Measurements from ENCODE around the gene FNDC7. TPM values are rescaled to one million over a fixed set of nuclear protein-coding genes. Genes with fewer than 3 reads are reported as not detected.
"Not testable (repeated sequence)": the region's sequence is repeated elsewhere in the genome, so short reads cannot be mapped to it uniquely, and the experiment has no call there.

FNDC7 gene, protein sequence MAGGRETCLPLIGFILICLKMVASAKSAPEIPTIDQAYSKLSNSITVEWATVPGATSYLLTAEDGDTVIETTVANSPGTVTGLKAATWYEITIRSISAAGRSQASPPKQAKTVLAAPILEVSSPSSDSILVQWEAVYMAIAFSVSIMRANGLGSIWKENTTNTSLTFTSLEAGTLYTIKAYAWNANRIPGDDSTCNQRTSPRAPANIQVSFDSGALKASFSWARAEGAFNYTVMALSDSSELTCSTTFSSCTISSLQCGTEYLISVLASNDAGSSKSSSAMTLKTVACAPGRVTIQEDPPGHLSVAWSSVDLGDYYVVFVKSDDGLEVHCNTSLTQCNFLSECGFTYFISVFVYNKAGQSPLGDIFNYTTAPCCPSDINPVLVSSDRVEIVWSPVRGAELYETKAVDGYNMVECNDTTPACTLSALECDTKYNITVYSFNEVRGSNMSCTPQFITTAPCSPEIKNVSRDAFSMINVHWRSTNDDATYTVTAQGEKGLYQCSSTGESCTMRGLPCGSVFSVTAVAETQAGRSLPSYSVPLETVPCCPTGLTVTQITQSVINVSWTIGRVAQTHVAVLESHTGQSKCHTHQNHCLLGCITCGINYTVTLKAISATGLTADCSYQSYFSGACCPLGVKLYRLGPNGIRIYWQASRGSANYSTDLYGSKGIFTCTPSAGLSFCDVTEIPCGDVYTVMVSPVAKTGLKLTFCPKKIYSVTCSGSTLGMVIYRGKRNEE
- total RNA-seq (2014; rRNA removed; shearing (Covaris generic)): not detected in 2 replicates

DNA sequence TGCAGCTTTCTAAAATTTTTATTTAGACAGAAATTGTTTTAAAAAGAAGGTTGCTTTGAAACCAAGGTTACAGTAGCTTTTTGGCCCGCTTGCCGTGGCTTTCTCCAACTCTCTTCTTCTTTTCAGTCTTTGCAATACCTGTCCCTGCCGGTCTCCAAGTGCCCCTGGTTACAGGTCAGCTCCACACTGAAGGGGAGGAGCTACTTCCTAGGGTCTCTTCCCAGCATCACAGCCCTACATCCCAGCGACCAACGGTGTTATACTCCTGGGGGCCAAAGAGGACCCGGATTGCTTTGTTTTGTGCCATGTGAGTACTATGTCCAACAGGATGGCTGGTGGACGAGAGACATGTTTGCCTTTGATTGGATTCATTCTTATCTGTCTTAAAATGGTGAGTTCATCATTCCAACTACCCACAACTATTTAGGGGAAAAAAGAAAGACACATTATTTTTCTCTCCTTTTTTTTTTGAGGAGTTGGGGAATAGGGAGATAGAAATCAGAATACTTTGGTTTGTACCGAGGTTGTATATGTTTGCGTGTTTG lies at the start of gene FNDC7:
Gene FNDC7 (plus strand): TSS at position 303 of the 545 bp plus-strand sequence. CDS start 26 bp downstream, at position 329.
- in situ Hi-C loops (cut with HindIII; ENCODE audit: low sequenced_read_pairs): no loop called here
- DNase-seq (ENCODE audit: low spot score): no peak

DNA sequence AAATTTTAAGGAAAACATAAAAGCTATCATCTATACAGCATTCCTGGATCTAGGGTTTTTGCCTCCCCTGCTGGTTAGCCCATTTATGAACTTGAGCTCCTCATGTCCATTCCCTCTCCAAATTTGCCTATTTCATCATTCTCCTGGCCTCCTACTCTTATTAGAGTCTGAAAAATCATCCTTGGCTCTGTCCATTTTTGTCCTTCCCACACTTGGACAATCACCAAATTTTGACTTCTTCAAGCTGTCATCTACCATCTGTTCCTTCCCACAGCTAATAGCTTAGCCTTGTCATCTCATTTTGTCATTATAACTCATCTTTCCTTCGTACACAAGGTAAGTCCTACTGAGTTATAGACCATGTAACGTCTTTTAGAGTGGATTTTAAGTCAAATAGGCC lies 49.6 kb upstream of the FNDC7 start:
- in situ Hi-C loops (cut with HindIII; ENCODE audit: low sequenced_read_pairs): no loop called here
- peak; percentile 99 for DNase-seq (ENCODE audit: low spot score)

DNA sequence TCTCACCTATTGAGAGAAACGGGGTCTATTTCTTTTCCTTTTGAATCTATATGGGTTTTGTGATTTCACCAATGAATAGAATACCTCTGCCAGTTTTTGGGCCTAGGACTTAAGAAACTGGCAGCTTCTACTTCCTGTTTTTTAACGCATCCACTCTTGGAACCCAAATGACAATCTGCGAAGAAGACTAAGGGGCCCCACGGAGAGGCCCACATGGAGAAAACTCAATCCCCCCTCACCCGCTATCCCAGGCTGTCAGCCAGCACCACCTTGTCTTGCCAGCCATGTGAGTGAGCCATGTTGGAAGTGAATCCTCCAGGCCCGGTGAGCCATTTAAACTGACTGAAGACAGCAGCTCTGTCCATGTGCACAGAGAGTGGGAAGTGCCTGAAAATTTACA lies 48.2 kb upstream of the FNDC7 start:
- peak; percentile 71 for DNase-seq (ENCODE audit: low spot score)
- in situ Hi-C loops (cut with HindIII; ENCODE audit: low sequenced_read_pairs): no loop called here

DNA sequence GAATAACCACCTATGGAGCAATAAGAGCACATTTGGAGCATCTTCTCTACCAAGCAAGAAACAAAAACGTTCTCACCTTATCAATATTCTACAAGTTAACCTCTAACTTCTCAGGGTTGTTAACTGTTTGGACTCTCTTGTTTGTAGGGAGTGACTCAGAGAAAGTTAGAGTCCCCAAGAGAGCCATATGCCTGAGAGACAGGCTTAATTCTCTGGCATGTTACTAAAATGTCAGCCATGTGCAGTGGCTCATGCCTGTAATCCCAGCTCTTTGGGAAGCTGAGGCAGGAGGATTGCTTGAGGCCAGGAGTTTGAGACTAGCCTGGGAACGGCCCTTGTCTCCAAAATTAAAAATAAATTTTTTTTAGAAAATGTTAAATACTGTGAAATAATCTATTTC lies 47.6 kb upstream of the FNDC7 start:
- in situ Hi-C loops (cut with HindIII; ENCODE audit: low sequenced_read_pairs): no loop called here
- DNase-seq (ENCODE audit: low spot score): no peak

DNA sequence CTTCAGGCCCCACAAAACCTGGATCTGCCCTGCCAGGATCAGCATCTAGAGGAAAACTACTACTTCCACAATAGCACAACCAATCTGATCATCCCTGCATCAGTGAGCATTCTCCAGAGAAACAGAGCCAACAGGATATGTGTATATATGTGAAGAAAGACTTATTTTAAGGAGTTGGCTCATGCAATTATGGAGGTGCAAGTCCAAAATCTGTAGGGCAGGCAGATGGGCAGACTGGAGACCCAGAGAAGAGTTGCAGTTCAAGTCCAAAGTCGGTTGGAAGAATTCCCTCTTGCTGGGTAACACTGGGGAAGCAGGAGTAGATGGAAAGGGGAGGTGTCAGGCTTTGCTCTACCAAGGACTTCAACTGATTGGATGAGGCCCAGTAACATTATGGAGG lies 46.9 kb upstream of the FNDC7 start:
- no peak for DNase-seq (ENCODE audit: low spot score)
- in situ Hi-C loops (cut with HindIII; ENCODE audit: low sequenced_read_pairs): no loop called here

DNA sequence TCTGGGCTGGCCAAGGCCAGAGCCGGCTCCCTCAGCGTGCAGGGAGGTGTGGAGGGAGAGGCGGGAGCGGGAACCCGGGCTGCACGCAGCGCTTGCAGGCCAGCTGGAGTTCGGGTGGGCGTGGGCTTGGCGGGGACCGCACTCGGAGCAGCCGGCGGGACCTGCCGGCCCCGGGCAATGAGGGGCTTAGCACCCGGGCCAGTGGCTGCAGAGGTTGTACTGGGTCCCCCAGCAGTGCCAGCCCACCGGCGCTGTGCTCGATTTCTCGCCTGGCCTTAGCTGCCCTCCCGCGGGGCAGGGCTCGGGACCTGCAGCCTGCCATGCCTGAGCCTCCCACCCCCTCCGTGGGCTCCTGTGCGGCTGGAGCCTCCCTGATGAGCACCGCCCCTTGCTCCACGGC lies 45.3 kb upstream of the FNDC7 start:
- in situ Hi-C loops (cut with HindIII; ENCODE audit: low sequenced_read_pairs); DNase-seq (ENCODE audit: low spot score): not testable (repeated sequence)

DNA sequence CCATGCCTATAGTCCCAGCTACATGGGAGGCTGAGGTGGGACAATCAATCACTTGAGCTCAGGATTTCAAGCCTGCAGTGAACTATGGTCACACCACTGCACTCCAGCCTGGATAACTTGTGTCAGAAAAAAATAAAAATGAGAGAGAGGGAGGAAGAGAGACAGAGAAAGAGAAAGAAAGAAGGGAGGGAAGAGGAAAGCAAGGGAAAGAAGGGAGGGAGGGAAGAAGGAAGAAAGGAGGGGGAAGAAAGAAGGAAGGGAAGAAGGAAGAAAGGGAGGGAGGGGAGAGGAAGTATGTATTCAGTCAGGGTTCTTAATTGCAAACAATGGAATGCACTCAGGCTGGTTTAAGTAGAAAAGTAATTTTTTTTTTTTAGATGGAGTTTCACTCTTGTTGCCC lies 43.9 kb upstream of the FNDC7 start:
- no peak for DNase-seq (ENCODE audit: low spot score)
- in situ Hi-C loops (cut with HindIII; ENCODE audit: low sequenced_read_pairs): no loop called here

DNA sequence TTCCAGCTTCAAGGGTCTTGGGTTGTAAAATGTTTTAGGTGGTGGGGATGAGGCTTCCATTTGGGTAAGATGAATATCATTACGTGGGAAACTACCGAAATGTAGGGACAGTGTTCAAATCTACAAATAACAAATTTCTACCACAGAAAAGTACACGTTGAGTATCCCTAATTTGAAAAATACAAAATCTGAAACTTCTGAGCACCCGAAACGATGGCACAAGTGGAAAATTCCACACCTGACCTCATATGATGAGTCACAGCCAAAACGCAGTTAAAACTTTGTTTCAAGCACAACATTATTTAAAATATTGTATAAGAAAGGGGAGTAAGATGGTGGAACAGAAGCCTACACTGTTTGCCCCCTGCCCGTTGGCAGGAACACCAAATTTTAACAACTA lies 43.0 kb upstream of the FNDC7 start:
- DNase-seq (ENCODE audit: low spot score): no peak
- in situ Hi-C loops (cut with HindIII; ENCODE audit: low sequenced_read_pairs): no loop called here

DNA sequence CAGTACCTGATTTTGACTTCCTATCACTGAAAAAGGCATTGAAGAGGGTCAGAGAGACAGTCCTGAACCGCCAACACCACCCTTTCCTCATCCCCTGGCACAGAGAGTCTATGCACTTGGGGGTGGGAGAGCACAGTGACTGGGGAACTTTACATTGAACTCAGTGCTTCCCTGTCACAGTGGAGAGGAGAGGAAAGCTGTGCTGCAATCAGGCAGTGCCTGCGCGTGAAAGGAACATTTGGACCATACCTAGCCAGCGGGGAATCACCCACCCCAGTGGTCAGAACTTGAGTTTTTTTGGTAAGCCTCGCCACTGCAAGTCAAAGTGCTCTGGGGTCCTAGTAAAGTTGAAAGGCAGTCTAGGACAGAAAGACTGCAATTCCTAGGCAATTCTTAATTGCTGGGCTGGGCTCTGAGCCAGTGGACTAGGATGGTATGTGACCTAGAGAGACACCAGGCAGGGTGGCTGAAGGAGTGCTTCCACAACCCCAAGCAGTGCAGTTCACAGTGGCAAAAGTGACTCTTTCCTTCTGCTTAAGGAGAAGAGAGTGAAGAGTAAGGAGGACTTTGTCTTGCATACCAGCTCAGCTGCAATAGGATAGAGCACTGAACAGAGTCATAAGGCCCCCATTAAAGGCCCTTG lies 42.5 kb upstream of the FNDC7 start:
- in situ Hi-C loops (cut with HindIII; ENCODE audit: low sequenced_read_pairs): no loop called here

DNA sequence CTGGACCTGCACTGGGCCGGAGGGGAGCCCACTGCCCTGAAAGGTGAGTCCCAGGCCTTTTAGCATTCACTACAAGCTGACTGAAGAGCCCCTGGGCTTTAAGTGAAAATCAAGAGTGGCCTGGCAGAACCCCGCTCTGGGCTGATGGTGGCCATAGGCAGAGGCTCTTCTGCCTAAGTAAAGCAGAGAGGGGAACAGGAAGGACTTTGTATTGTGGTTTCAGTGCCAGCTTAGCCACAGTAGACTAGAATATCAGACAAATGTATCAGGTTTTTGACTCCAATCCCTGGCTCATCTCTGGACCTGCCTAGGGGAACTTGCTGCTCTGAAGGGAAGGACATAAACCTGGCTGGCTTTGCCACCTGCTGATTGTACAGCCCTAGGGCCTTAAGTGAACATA lies 41.6 kb upstream of the FNDC7 start:
- in situ Hi-C loops (cut with HindIII; ENCODE audit: low sequenced_read_pairs): no loop called here
- DNase-seq (ENCODE audit: low spot score): no peak

More for the DNA sequence above, 42.5 kb upstream of the FNDC7 start:
- no peak for DNase-seq (ENCODE audit: low spot score)

DNA sequence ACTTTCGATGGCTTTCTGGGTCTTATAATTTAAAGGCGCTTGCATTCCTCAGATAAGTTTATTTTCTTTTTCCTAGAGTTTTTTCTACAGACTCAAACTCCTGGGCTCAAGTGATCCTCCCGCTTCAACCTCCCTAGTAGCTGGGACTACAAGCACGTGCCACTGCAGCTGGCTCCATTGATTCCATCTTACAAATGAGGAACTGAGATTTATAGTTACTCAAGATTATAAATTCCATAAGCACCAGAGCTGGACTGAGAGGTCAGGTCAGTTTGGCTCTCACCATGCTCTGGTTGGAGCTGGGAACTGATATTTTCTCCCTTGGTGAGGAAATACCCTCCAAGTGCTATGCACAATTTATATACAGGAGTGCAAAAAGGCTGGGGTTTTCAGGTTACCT lies 34.0 kb upstream of the FNDC7 start:
- in situ Hi-C loops (cut with HindIII; ENCODE audit: low sequenced_read_pairs): no loop called here
- no peak for DNase-seq (ENCODE audit: low spot score)

DNA sequence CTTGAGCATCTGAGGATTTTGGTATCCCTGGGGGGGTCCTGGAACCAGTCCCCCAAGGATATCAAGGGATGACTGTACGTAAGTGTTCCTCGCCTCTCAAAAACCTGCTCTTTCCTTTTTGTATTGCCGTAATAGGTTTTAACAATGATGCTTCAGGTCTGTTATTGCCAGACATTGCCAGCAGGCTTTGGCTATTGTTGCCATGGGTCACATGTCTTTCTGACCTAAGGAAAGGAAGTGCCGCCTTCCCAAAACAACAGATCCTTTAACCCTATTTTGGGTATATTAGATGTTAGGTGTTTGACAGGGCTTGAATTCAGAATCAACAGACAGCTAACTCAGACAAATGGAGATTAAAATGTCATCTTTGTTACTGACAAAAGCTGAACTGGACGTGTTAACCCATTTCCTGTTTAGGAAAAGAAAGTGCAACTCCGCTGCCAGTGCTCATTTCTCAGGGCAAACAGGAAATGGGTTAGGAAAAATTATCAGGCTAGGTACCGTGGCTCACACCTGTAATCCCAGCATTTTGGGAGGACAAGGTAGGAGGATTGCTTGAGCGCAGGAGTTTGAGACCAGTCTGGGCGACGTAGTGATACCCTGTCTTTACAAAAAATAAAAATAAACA lies 33.0 kb upstream of the FNDC7 start:
- no peak for DNase-seq (ENCODE audit: low spot score)
- in situ Hi-C loops (cut with HindIII; ENCODE audit: low sequenced_read_pairs): no loop called here

DNA sequence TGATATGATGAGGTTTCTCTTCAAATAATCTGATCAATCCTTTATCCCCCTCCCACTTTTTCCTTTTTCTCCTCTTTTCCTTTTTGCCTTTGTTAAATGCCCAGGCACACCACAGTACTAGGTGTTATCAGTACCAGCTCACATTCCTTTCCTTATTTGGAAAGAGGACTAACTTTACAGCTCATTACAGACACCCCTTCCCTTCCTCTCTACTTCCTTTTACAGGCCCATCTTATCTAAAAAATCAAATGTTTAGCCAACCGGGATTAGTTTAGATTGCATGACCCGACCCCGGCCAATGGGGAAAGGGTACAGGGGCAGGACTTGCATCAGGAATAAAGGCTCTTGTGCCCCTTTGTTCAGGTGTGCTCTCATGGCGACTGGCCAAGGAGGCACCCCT lies 31.0 kb upstream of the FNDC7 start:
- DNase-seq (ENCODE audit: low spot score); in situ Hi-C loops (cut with HindIII; ENCODE audit: low sequenced_read_pairs): not testable (repeated sequence)

DNA sequence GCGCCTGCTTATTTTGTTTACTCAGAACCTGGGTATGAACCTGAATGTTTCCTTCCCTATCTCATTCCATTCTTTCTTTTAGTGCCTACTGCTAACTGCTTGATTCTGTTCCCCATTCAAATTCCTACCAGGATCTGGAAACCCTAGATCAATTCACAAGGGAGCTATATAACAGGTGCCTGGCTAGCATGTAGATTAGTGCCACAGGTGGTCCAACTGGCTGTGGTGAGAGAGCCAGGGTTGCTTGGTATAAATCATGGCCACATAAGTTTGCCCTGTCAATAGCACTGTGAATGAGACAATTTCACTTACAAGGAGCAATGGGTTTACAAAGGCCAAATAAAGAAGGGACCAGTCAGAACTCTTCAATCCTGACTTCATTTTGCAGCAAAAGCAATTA lies 27.2 kb upstream of the FNDC7 start:
- in situ Hi-C loops (cut with HindIII; ENCODE audit: low sequenced_read_pairs): no loop called here
- DNase-seq (ENCODE audit: low spot score): no peak

DNA sequence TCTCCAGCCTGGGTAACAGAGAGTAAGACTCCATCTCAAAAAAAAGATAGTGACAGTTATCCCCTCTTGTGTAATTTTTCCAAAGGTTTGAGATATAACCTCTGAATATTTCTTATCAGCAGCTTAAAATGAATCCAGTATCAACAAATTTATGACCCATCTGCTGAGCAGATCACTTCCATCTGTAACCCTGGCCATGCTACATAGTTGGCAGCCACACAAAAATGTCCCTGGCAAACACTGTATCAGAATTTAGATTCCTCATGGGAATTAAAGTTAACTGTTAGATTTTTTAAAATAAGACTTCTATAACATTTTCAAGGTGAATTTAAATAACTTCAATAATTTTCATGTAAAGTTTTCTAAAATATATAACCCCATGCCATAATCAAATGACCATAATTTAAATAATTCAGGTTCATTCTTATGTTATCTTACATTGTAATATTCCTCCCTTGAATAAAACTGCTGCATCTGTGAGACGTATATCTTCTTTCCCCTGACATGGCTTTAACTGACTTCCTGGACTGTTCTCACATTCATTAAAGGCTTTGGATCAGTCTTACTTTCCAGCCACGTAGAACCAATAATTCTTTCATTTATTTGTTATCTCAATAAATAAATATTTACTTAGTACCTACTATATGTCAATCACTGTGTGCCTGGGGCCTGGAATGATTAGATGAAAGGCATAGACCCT lies 25.9 kb upstream of the FNDC7 start:
- in situ Hi-C loops (cut with HindIII; ENCODE audit: low sequenced_read_pairs): no loop called here
- peak; percentile 79 for DNase-seq (ENCODE audit: low spot score)

DNA sequence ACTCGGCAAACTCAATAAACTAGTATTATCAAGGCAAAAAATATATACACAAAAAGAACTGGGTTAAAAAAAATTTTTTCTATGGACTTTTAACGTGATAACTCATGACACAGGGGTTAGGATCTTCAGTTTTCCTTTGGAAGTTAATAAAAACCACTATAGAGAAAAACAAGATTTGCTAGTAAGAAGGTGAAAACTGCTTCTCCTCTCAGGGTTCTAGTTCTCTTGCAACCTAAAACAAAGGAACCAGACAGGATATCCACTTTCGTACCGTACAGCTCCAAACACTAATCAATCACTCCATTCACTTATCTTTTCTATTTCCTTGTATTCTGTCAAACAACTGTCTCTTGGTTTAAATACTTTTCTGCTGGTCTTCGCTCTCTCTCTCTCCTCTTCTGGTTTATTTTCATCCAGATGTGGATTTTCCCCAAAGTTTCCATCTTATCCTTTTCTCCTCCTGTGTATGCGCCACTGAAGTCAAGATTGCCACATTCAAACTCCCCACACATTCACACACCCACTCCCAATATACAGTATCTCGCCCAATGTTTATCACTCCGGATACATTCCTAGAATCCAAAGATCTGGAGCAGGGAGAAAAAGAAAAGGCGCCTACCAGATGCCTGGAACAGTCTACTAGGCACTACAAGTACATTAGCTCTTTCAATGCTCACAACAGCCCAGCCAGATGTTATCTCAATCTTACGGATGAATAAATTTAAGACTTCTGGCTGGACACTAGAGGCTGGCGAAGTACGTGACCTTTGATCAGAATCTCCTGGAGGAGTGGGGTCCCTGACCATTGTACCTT lies 21.4 kb upstream of the FNDC7 start:
- in situ Hi-C loops (cut with HindIII; ENCODE audit: low sequenced_read_pairs): no loop called here
- no peak for DNase-seq (ENCODE audit: low spot score)

DNA sequence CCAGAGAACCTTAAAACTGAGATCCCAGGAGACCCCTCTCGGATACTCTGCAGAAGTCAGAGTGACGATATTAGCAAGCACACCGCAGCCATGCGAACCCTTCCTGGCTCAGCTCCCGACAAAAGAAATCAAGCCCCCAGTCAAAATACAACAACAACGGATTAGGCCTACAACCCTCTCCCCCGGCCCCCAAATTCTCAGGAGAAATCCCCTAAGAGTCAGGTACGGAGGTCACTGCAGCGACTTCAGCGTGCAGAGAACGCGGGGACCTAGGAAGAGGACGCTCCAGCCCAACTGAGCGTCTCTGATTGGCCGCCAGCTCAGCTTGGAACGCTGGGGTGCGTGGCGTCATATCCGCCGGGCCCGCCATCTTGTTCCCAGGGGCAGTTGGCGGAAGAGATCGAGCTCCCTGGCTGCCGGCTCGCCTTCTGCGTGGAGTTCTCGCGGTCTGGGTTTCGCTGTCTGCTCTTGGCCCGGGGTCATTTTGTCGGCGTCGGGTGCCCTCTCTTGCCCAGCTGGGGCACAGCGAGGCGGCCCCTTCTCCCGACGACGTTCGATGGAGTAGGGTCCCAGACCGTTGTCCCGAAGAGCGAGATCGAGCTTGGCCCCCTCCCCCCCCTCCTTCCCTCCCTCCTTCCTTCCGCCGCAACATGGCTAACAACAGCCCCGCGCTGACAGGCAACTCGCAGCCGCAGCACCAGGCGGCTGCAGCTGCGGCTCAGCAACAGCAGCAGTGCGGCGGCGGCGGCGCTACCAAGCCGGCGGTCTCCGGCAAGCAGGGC lies 20.6 kb upstream of the FNDC7 start, which contains the start of gene PRPF38B:
Gene PRPF38B (plus strand): TSS at position 369 of the 782 bp plus-strand sequence. CDS start 282 bp downstream, at position 651.
- in situ Hi-C loops (cut with HindIII; ENCODE audit: low sequenced_read_pairs): no loop called here
- DNase-seq (ENCODE audit: low spot score): peak; percentile 95

All from G401 (cell line).